HCT116 (cell line): ENCODE measurements around the gene SHANK3. TPM values are rescaled to one million over a fixed set of nuclear protein-coding genes. Genes with fewer than 3 reads are reported as not detected.

Experiments used
- ATAC-seq: fragments of 200-7000 bp; cut with Tn5 transposase; 2 replicates; pipeline ENCODE4 v1.9.1; 2020; ENCODE audit warnings: mild to moderate bottlenecking, moderate library complexity
- BruUV-seq: library from RNA; stranded (reverse); fragments of 400-500 nt; replicated peaks from 2 replicates; lab custom pipeline; 2021; lab: Mats Ljungman, UMichigan
- CTCF ChIA-PET: fragments of 300-600 bp; sonication (Branson Sonifier 250); formaldehyde crosslinking; loops from one replicate; lab custom pipeline; 2021; ENCODE audit warnings: antibody characterized with exemption; lab: Charles Lee
- POLR2A ChIA-PET: fragments of 300-600, 350-600 bp; sonication (Branson Sonifier 250); formaldehyde crosslinking; loops from one replicate; lab custom pipeline; 2021; ENCODE audit warnings: antibody characterized with exemption; lab: Charles Lee
- RAD21 ChIA-PET, 2 experiments: fragments of 300-600 bp; sonication (Branson Sonifier 250); formaldehyde crosslinking; loops; one replicate each; lab custom pipeline; 2023; ENCODE audit warnings: low total read pairs in 2 of 2; ENCODE audit not compliant: uncharacterized antibody in 2 of 2, unreplicated experiment in 2 of 2, low non-redundant PET in 1 of 2; lab: Charles Lee
- DNase-seq: peaks from one replicate; pipeline ENCODE4 v3.0.0-alpha.2; 2010; ENCODE audit warnings: low read depth, low spot score
- H2AFZ ChIP-seq: fragments of 200-600 bp; shearing (Covaris generic), sonication (generic); 2 replicates; pipeline ENCODE4 v1.6.1; 2017; ENCODE audit warnings: low read depth, mixed run types, mixed read lengths, antibody characterized with exemption, low read length; ENCODE audit not compliant: poor library complexity, severe bottlenecking
- H3K27ac ChIP-seq: 2 replicates; pipeline ENCODE4 v1.5.1; 2012; ENCODE audit warnings: low read depth, low read length
- H3K27me3 ChIP-seq: fragments of 200-600 bp; sonication (generic); 2 replicates; pipeline ENCODE4 v1.6.1; 2016; ENCODE audit warnings: mixed run types, low read length, mixed read lengths; ENCODE audit not compliant: insufficient read depth
- H3K36me3 ChIP-seq, 2 experiments: fragments of 200-500 bp in 1 of 2; fragments of 200-600 bp in 1 of 2; sonication (Bioruptor generic) in 1 of 2; sonication (generic) in 1 of 2; 2 replicates each; pipeline versions ENCODE4 v1.5.1 to v1.6.1; 2014 to 2016; ENCODE audit warnings: low read length in 2 of 2, inconsistent platforms in 1 of 2, mixed read lengths in 1 of 2, mixed run types in 1 of 2; ENCODE audit not compliant: insufficient read depth in 2 of 2, control insufficient read depth in 1 of 2
- H3K4me1 ChIP-seq, 2 experiments: fragments of 200-600 bp in 1 of 2; sonication (generic) in 1 of 2; 2 replicates each; pipeline versions ENCODE4 v1.5.1 to v1.6.1; 2012 to 2017; ENCODE audit warnings: low read length in 2 of 2, inconsistent platforms in 1 of 2, mild to moderate bottlenecking in 1 of 2, mixed read lengths in 1 of 2, mixed run types in 1 of 2, moderate library complexity in 1 of 2; ENCODE audit not compliant: insufficient read depth in 2 of 2, control insufficient read depth in 1 of 2
- H3K4me2 ChIP-seq: fragments of 200-600 bp; sonication (generic); 2 replicates; pipeline ENCODE4 v1.6.1; 2017; ENCODE audit warnings: mixed run types, low read length, mixed read lengths
- H3K4me3 ChIP-seq, 2 experiments: fragments of 200-600 bp in 1 of 2; sonication (generic) in 1 of 2; replicated peaks in 1 of 2; 2 replicates each; pipeline ENCODE4 v1.5.1; 2011 to 2016; ENCODE audit warnings: low read length in 2 of 2, control low read depth in 1 of 2, low read depth in 1 of 2, mild to moderate bottlenecking in 1 of 2, mixed read lengths in 1 of 2, mixed run types in 1 of 2
- H3K79me2 ChIP-seq: fragments of 200-600 bp; sonication (generic); 2 replicates; pipeline ENCODE4 v1.6.1; 2017; ENCODE audit warnings: mild to moderate bottlenecking, mixed run types, low read length, moderate library complexity, mixed read lengths; ENCODE audit not compliant: insufficient read depth
- H3K9ac ChIP-seq: fragments of 200-600 bp; sonication (generic); 2 replicates; pipeline ENCODE4 v1.6.1; 2016; ENCODE audit warnings: low read length, mixed read lengths
- H3K9me2 ChIP-seq: fragments of 200-600 bp; sonication (generic), shearing (Covaris generic); 2 replicates; pipeline ENCODE4 v1.6.1; 2017; ENCODE audit warnings: mixed run types, mild to moderate bottlenecking, moderate library complexity; ENCODE audit not compliant: insufficient read depth
- H3K9me3 ChIP-seq, 2 experiments: fragments of 200-500 bp in 1 of 2; fragments of 200-600 bp in 1 of 2; sonication (Bioruptor generic) in 1 of 2; sonication (generic) in 1 of 2; 2 replicates each; pipeline ENCODE4 v1.6.1; 2014 to 2017; ENCODE audit warnings: low read length in 2 of 2, mixed read lengths in 2 of 2, inconsistent platforms in 1 of 2, low read depth in 1 of 2, mild to moderate bottlenecking in 1 of 2, mixed run types in 1 of 2, moderate library complexity in 1 of 2; ENCODE audit not compliant: control insufficient read depth in 1 of 2, insufficient read depth in 1 of 2
- H4K20me1 ChIP-seq: fragments of 200-600 bp; sonication (generic), shearing (Covaris generic); 2 replicates; pipeline ENCODE4 v1.6.1; 2017; ENCODE audit warnings: mixed run types, mild to moderate bottlenecking, moderate library complexity; ENCODE audit not compliant: insufficient read depth
- ATF3 ChIP-seq: IDR thresholded peaks from 2 replicates; pipeline ENCODE4 v1.6.1; 2012
- CBX3 ChIP-seq: IDR thresholded peaks from 2 replicates; pipeline ENCODE4 v1.6.1; 2012; ENCODE audit warnings: low read depth
- EGR1 ChIP-seq: IDR thresholded peaks from 2 replicates; pipeline ENCODE4 v1.6.1; 2012; ENCODE audit warnings: low read depth
- ELF1 ChIP-seq: IDR thresholded peaks from 2 replicates; pipeline ENCODE4 v1.6.1; 2012; ENCODE audit warnings: low read depth, borderline replicate concordance
- EZH2 ChIP-seq: fragments of 200-600 bp; sonication (generic); IDR thresholded peaks from 2 replicates; pipeline ENCODE4 v1.6.1; 2017; ENCODE audit warnings: antibody characterized with exemption, mixed run types
- EZH2phosphoT487 ChIP-seq: fragments of 200-600 bp; IDR thresholded peaks from 2 replicates; pipeline ENCODE4 v1.6.1; 2018; ENCODE audit warnings: antibody characterized with exemption, borderline replicate concordance
- FOSL1 ChIP-seq: IDR thresholded peaks from 2 replicates; pipeline ENCODE4 v1.6.1; 2012; ENCODE audit warnings: low read depth
- JUND ChIP-seq: IDR thresholded peaks from 2 replicates; pipeline ENCODE4 v1.6.1; 2012
- SP1 ChIP-seq: IDR thresholded peaks from 2 replicates; pipeline ENCODE4 v1.6.1; 2012; ENCODE audit warnings: low read depth
- SRF ChIP-seq: IDR thresholded peaks from 2 replicates; pipeline ENCODE4 v1.6.1; 2012; ENCODE audit warnings: low read depth
- TCF7L2 ChIP-seq: IDR thresholded peaks from 2 replicates; pipeline ENCODE4 v1.7.0; 2011; ENCODE audit warnings: borderline replicate concordance, inconsistent platforms; ENCODE audit not compliant: insufficient read depth, insufficient read length; ENCODE audit errors: extremely low read depth
- YY1 ChIP-seq: IDR thresholded peaks from 2 replicates; pipeline ENCODE4 v1.6.1; 2011; ENCODE audit warnings: low read length, low read depth, moderate library complexity, mild to moderate bottlenecking; ENCODE audit not compliant: insufficient replicate concordance; ENCODE audit errors: extremely low read depth
- ZBTB33 ChIP-seq: IDR thresholded peaks from 2 replicates; pipeline ENCODE4 v1.6.1; 2011; ENCODE audit warnings: mild to moderate bottlenecking, low read length, moderate library complexity; ENCODE audit not compliant: insufficient replicate concordance; ENCODE audit errors: extremely low read depth
- ZFX ChIP-seq: fragments of 450-650 bp; IDR thresholded peaks from 2 replicates; pipeline ENCODE4 v1.6.1; 2017
- ZNF274 ChIP-seq: fragments of 200-500 bp; sonication (Bioruptor generic); IDR thresholded peaks from 2 replicates; pipeline ENCODE4 v1.6.1; 2014; ENCODE audit warnings: mild to moderate bottlenecking, low read depth, low read length, inconsistent platforms
- intact Hi-C: fragments of 100-400 bp; cut with micrococcal nuclease; formaldehyde crosslinking; loops from 2 replicates; pipeline ENCODE4 v1.10.0; 2022
- total RNA-seq: library from RNA; stranded (reverse); gene quantifications from one replicate; pipeline ENCODE4 v1.2.1, GENCODE V29; 2021; ENCODE audit not compliant: unreplicated experiment
- TF ChIP-seq, protein P1 (sequence below): IDR thresholded peaks from 2 replicates; pipeline ENCODE4 v1.6.1; 2012
- TF ChIP-seq, protein P2 (sequence below), 3 experiments: fragments of 200-600 bp in 1 of 3; sonication (generic) in 1 of 3; IDR thresholded peaks in 2 of 3; conservative IDR thresholded peaks in 1 of 3; 2 replicates each; pipeline ENCODE4 v1.5.1; 2012 to 2017; ENCODE audit warnings: low read depth in 2 of 3, low read length in 2 of 3, antibody characterized with exemption in 1 of 3, borderline replicate concordance in 1 of 3, control low read depth in 1 of 3, mild to moderate bottlenecking in 1 of 3, mixed read lengths in 1 of 3, mixed run types in 1 of 3, moderate library complexity in 1 of 3; ENCODE audit not compliant: insufficient read depth in 1 of 3

SHANK3 gene
- total RNA-seq, 1 experiment from 2014 or later = 16.0 TPM

DNA sequence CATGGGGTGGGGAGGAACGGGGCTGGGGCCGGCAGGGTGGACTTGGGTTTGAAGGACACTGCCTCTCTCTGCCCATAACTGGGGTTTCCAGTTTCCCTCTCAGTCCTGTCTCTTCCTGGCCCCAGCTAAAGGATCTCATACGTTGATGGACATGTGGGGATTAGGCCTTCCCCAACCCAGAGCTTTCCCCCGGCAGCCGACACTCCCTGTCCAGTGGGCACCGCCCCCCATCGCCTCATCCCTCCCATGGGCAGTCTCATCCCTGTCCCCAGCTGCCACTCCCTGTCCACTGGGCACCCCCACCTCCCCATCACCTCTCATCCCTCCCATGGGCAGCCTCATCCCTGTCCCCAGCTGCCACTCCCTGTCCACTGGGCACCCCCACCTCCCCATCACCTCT lies 43.2 kb downstream of the SHANK3 start:
- Histone ChIP-seq H4K20me1 (no peaks in the 10 kb centered on the region), H3K4me3 (no peak overlapping the region), H3K9ac (no peak overlapping the region), H2AFZ (no peak overlapping the region), H3K9me3 (no peaks in the 10 kb centered on the region), H3K36me3 (no peaks in the 10 kb centered on the region), H3K4me2 (no peak overlapping the region), H3K4me1 (no peaks in the 10 kb centered on the region), H3K79me2 (no peaks in the 10 kb centered on the region), H3K27ac (no peak overlapping the region), H3K9me2 (no peaks in the 10 kb centered on the region), H3K27me3 (no peaks in the 10 kb centered on the region)
- TF ChIP-seq ZFX = no peak
- no peak for TF ChIP-seq ZNF274
- TF ChIP-seq ATF3 = no peak
- no peak for TF ChIP-seq JUND
- ChIA-PET POLR2A (no interaction called here), CTCF (no interaction called here), RAD21 (no interaction called here)
- BruUV-seq = no TSS peak
- intact Hi-C loops = no loop called here
- no peak for DNase-seq
- ATAC-seq = no peak

GRCh38 chr22:50716290-50717024 lies 43.8 kb downstream of the SHANK3 start:
- ChIA-PET POLR2A (no interaction called here), RAD21 (no interaction called here), CTCF (no interaction called here)
- no peaks in the 10 kb centered on the region for H3K27me3 ChIP-seq
- no peaks in the 10 kb centered on the region for H3K9me3 ChIP-seq
- intact Hi-C loops = no loop called here
- no peak overlapping the region for H3K9ac ChIP-seq
- no peaks in the 10 kb centered on the region for H3K4me1 ChIP-seq
- no peaks in the 10 kb centered on the region for H3K9me2 ChIP-seq
- H3K79me2 ChIP-seq = no peaks in the 10 kb centered on the region
- DNase-seq (no peak), ATAC-seq (no peak)
- BruUV-seq = no TSS peak
- H3K27ac ChIP-seq = no peak overlapping the region
- no peaks in the 10 kb centered on the region for H4K20me1 ChIP-seq
- H3K4me3 ChIP-seq = no peak overlapping the region
- H3K4me2 ChIP-seq = no peak overlapping the region
- H2AFZ ChIP-seq = no peak overlapping the region
- no peaks in the 10 kb centered on the region for H3K36me3 ChIP-seq
- no peak for TF ChIP-seq EZH2phosphoT487
- TF ChIP-seq ZBTB33 = no peak
- TF ChIP-seq, protein P1, sequence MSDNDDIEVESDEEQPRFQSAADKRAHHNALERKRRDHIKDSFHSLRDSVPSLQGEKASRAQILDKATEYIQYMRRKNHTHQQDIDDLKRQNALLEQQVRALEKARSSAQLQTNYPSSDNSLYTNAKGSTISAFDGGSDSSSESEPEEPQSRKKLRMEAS = no peak
- no peak for TF ChIP-seq SP1
- no peak for TF ChIP-seq TCF7L2
- no peak for TF ChIP-seq ELF1
- TF ChIP-seq FOSL1 = no peak
- no peak for TF ChIP-seq EGR1
- TF ChIP-seq, protein P2, sequence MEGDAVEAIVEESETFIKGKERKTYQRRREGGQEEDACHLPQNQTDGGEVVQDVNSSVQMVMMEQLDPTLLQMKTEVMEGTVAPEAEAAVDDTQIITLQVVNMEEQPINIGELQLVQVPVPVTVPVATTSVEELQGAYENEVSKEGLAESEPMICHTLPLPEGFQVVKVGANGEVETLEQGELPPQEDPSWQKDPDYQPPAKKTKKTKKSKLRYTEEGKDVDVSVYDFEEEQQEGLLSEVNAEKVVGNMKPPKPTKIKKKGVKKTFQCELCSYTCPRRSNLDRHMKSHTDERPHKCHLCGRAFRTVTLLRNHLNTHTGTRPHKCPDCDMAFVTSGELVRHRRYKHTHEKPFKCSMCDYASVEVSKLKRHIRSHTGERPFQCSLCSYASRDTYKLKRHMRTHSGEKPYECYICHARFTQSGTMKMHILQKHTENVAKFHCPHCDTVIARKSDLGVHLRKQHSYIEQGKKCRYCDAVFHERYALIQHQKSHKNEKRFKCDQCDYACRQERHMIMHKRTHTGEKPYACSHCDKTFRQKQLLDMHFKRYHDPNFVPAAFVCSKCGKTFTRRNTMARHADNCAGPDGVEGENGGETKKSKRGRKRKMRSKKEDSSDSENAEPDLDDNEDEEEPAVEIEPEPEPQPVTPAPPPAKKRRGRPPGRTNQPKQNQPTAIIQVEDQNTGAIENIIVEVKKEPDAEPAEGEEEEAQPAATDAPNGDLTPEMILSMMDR (IDR thresholded peaks at IDR 0.05 in 2 of 3, conservative IDR thresholded peaks at IDR 0.05 in 1 of 3; ENCODE audit: borderline replicate concordance in 1 of 3, insufficient read depth in 1 of 3, low read depth in 2 of 3, low read length in 2 of 3) = no peak
- TF ChIP-seq ZNF274 = no peak
- no peak for TF ChIP-seq SRF
- no peak for TF ChIP-seq ZFX
- TF ChIP-seq CBX3 = no peak
- no peak for TF ChIP-seq EZH2
- no peak for TF ChIP-seq YY1
